Karpas-422 (cell line): ENCODE measurements around the gene EXOSC7. TPM values are rescaled to one million over a fixed set of nuclear protein-coding genes. Genes with fewer than 3 reads are reported as not detected.

Experiments
- DNase-seq: peaks from one replicate; pipeline ENCODE4 v3.0.0-alpha.2; 2015
- H2AFZ ChIP-seq: fragments of 200-600 bp; sonication (generic); 2 replicates; pipeline ENCODE4 v1.6.1; 2014; ENCODE audit warnings: antibody characterized with exemption, low read length, mixed read lengths
- H3K27ac ChIP-seq: fragments of 200-600 bp; sonication (generic); 2 replicates; pipeline ENCODE4 v1.5.1; 2014; ENCODE audit warnings: mild to moderate bottlenecking, low read length, moderate library complexity
- H3K27me3 ChIP-seq: fragments of 200-600 bp; sonication (generic); 2 replicates; pipeline ENCODE4 v1.6.1; 2014; ENCODE audit warnings: low read length, mixed read lengths
- H3K36me3 ChIP-seq: fragments of 200-600 bp; sonication (generic); 2 replicates; pipeline ENCODE4 v1.6.1; 2014; ENCODE audit warnings: low read length, mixed read lengths; ENCODE audit not compliant: insufficient read depth
- H3K4me1 ChIP-seq: fragments of 200-600 bp; sonication (generic); 2 replicates; pipeline ENCODE4 v1.6.1; 2014; ENCODE audit warnings: mild to moderate bottlenecking, low read length, mixed read lengths
- H3K4me2 ChIP-seq: fragments of 200-600 bp; sonication (generic); 2 replicates; pipeline ENCODE4 v1.6.1; 2014; ENCODE audit warnings: low read length, low read depth, mild to moderate bottlenecking; ENCODE audit not compliant: poor library complexity, severe bottlenecking
- H3K4me3 ChIP-seq: fragments of 200-600 bp; sonication (generic); 2 replicates; pipeline ENCODE4 v1.5.1; 2014; ENCODE audit warnings: mild to moderate bottlenecking, antibody characterized with exemption, low read length, mixed read lengths
- H3K79me2 ChIP-seq: fragments of 200-600 bp; sonication (generic); 2 replicates; pipeline ENCODE4 v1.6.1; 2014; ENCODE audit warnings: mild to moderate bottlenecking, low read length, mixed read lengths
- H3K9ac ChIP-seq: fragments of 200-600 bp; sonication (generic); 2 replicates; pipeline ENCODE4 v1.6.0; 2014; ENCODE audit warnings: low read length
- H3K9me2 ChIP-seq: fragments of 200-600 bp; sonication (generic), shearing (Covaris generic); replicated peaks from 2 replicates; pipeline ENCODE4 v1.6.0; 2014; ENCODE audit warnings: mild to moderate bottlenecking, low read length, moderate library complexity; ENCODE audit not compliant: insufficient read depth
- H3K9me3 ChIP-seq: fragments of 300-700, 200-600 bp; sonication (generic); 2 replicates; pipeline ENCODE4 v1.6.1; 2014; ENCODE audit warnings: low read length, mixed read lengths
- H4K20me1 ChIP-seq: fragments of 200-600 bp; sonication (generic); 2 replicates; pipeline ENCODE4 v1.6.1; 2014; ENCODE audit warnings: mild to moderate bottlenecking, antibody characterized with exemption, low read length, low read depth; ENCODE audit not compliant: insufficient read depth
- total RNA-seq: library from RNA; depleted of rRNA; stranded (reverse); fragments of >200 nt; shearing (Covaris generic); gene quantifications from 2 replicates; pipeline ENCODE4 v1.2.3, GENCODE V29; 2014; ENCODE audit warnings: low replicate concordance

The EXOSC7 gene
- total RNA-seq, 1 experiment from 2014 or later = 67.1 TPM

DNA sequence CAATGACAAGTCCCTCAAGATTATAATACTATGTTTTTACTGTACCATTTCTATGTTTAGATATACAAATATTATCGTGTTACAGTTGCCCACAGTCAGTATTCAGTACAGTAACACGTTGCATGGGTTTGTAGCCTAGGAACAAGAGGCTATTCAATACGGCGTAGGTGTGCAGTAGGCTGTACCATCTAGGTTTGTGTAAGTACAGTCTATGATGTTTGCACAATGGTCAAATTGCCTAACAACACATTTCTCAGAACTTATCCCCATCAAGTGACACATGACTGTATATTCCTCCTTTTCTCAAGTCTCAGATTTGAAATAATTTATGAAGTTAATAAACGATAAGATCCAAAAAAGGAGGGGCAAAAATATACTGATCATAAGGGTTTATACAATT, 21.7 kb upstream of the EXOSC7 start:
- H3K27me3 ChIP-seq = no peaks in the 10 kb centered on the region
- peaks cover 95% of the 10 kb centered on the region for H3K4me1 ChIP-seq
- H3K9me2 ChIP-seq = no peaks in the 10 kb centered on the region
- peaks cover 96% of the 10 kb centered on the region for H3K79me2 ChIP-seq
- peak overlapping the region; percentile 45 for H3K9ac ChIP-seq
- DNase-seq = no peak
- peak overlapping the region; percentile 94 for H3K27ac ChIP-seq
- no peak overlapping the region for H2AFZ ChIP-seq
- peak overlapping the region; percentile 58 for H3K4me3 ChIP-seq
- no peaks in the 10 kb centered on the region for H3K9me3 ChIP-seq
- no peaks in the 10 kb centered on the region for H4K20me1 ChIP-seq
- H3K4me2 ChIP-seq = peak overlapping the region; percentile 74
- peaks cover 9% of the 10 kb centered on the region; the same call in 1 of the 2 replicates for H3K36me3 ChIP-seq

DNA sequence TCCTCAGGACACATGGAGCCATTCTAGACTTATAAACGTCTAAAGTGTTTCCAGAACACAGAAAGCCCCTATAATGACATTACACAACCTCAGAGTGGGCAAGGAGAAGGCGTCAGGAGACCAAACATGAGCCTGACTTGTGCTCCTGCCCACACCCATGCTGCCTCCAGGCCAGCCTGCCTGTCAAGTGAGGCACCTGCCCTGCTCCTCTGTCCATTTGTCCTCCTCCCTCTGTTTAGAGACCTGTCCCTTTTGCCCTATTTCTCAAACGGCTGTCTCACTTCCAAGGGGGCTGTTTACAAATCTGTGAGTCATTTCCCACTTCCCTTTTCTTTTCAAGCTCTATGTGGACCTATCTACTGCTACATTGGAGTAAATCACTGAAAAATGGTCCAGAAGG, 21.1 kb upstream of the EXOSC7 start:
- no peaks in the 10 kb centered on the region for H3K9me2 ChIP-seq
- H3K27ac ChIP-seq = peak overlapping the region; percentile 94
- DNase-seq = peak; percentile 69
- H2AFZ ChIP-seq = no peak overlapping the region
- H3K4me3 ChIP-seq = peak overlapping the region; percentile 58
- no peaks in the 10 kb centered on the region for H3K9me3 ChIP-seq
- peaks cover 96% of the 10 kb centered on the region for H3K79me2 ChIP-seq
- peak overlapping the region; percentile 45 for H3K9ac ChIP-seq
- H4K20me1 ChIP-seq = no peaks in the 10 kb centered on the region
- peaks cover 9% of the 10 kb centered on the region; the same call in 1 of the 2 replicates for H3K36me3 ChIP-seq
- no peaks in the 10 kb centered on the region for H3K27me3 ChIP-seq
- peak overlapping the region; percentile 74 for H3K4me2 ChIP-seq
- H3K4me1 ChIP-seq = peaks cover 96% of the 10 kb centered on the region

DNA sequence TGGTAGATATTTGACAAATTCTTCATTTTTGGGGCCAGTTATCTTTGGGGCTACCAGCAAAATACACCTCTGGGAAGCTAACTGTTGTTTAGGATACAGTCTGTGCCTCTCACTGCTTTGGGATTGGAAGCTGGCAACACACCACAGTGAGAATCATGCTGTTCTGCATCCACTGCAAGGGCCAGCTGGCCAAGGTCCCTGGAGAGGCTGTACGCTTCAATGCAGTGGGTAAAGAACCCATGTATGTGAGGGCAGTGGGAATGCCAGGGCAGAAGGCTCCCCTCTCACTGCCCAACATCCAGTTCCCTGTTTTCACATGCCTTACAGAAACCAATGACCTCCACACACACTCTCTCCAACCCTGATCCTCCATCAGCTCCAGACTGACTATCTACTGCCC, 20.1 kb upstream of the EXOSC7 start:
- Histone ChIP-seq H3K9ac (peak overlapping the region; percentile 66), H4K20me1 (no peaks in the 10 kb centered on the region), H3K27me3 (no peaks in the 10 kb centered on the region), H3K9me3 (no peaks in the 10 kb centered on the region), H3K4me1 (peaks cover 93% of the 10 kb centered on the region), H2AFZ (no peak overlapping the region), H3K4me3 (peak overlapping the region; percentile 57), H3K4me2 (peak overlapping the region; percentile 74), H3K36me3 (peaks cover 9% of the 10 kb centered on the region; the same call in 1 of the 2 replicates), H3K9me2 (no peaks in the 10 kb centered on the region), H3K79me2 (peaks cover 96% of the 10 kb centered on the region), H3K27ac (peak overlapping the region; percentile 94)
- peak; percentile 52 for DNase-seq

DNA sequence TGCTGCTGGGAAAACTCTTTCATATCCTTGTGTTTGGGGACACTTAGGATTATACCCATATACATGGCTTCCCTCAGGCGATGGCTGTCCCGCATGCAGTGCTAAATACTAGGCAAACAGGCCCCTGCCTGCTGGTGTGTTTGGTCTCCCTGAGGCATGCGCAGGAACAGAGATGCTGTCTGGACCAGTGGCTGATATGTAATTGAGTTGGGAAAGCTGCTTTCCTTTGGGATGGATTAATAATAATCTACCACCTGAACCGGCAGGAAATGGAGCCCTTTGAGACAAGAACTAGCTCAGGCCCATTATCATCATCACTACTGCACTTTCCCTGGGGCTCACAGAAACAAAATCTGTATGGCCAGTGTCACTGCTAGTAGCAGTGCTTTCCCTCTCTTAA, 18.1 kb upstream of the EXOSC7 start:
- H3K27ac ChIP-seq = peak overlapping the region; percentile 94
- no peak overlapping the region for H3K4me3 ChIP-seq
- no peaks in the 10 kb centered on the region for H3K9me3 ChIP-seq
- H3K9me2 ChIP-seq = no peaks in the 10 kb centered on the region
- DNase-seq = no peak
- H3K36me3 ChIP-seq = peaks cover 9% of the 10 kb centered on the region; the same call in 1 of the 2 replicates
- peaks cover 94% of the 10 kb centered on the region for H3K79me2 ChIP-seq
- peaks cover 83% of the 10 kb centered on the region for H3K4me1 ChIP-seq
- H4K20me1 ChIP-seq = no peaks in the 10 kb centered on the region; the same call in 1 of the 2 replicates
- H3K9ac ChIP-seq = no peak overlapping the region
- H3K27me3 ChIP-seq = no peaks in the 10 kb centered on the region
- peak overlapping the region; percentile 74 for H3K4me2 ChIP-seq
- H2AFZ ChIP-seq = no peak overlapping the region

DNA sequence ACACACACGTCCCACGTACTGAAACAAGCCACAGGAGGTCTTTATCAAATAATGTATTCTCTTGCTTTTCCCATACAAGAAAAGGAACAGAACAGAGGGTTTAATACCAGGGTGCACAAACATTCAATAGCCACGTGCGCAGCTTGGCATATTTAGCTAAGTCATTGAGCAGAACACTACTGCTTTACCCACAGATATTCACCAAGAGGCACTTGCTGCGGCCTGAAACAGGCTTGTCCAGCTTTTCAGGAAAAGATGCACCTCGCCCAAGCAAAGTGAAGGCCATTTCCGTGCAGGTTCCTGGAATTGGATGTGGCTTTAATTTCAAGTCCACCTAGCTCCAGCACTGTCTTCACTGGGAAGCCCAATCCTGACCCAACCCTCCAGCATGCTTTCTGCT, 17.7 kb upstream of the EXOSC7 start:
- Histone ChIP-seq H2AFZ (no peak overlapping the region), H3K36me3 (peaks cover 6% of the 10 kb centered on the region; the same call in 1 of the 2 replicates), H3K9me2 (no peaks in the 10 kb centered on the region), H3K79me2 (peaks cover 94% of the 10 kb centered on the region), H3K27me3 (no peaks in the 10 kb centered on the region), H3K4me1 (peaks cover 83% of the 10 kb centered on the region), H3K9ac (no peak overlapping the region), H3K9me3 (no peaks in the 10 kb centered on the region), H3K27ac (peak overlapping the region; percentile 94; the same call in 1 of the 2 replicates), H3K4me2 (no peak overlapping the region), H4K20me1 (no peaks in the 10 kb centered on the region; the same call in 1 of the 2 replicates), H3K4me3 (no peak overlapping the region)
- DNase-seq = no peak

DNA sequence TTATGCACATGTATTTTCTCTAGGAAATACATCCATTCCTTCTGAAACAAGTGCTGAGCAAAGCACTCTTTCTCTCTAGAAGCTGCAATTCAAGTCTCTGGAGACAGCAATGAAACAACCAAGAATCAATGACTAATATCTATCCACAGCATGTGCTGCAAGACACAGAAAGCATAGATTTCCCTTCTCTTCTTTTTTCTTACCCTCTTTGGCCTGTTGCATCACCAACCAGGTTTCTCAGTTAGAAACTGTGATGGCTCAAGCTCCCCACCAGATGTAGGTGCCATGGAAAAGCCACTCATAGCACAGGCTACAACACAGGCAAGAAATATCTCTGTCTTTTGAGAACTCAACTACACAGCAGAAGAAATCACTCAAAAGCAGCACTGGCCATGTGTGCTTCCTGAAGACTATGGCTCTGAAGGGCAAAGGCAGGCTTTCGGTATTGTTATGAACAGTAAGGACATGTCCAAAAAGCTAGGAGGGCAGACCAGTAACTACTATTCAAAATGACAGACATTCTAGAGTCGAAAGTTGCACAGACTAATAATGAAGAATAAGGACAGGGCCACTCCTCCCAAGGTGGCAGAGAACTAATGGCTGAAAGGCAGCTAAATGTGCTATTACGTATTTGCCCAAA, 15.5 kb upstream of the EXOSC7 start:
- H3K9me3 ChIP-seq = no peaks in the 10 kb centered on the region
- no peak for DNase-seq
- H3K27me3 ChIP-seq = no peaks in the 10 kb centered on the region
- H3K4me1 ChIP-seq = peaks cover 83% of the 10 kb centered on the region
- H3K4me2 ChIP-seq = no peak overlapping the region
- H3K9ac ChIP-seq = no peak overlapping the region
- no peak overlapping the region for H3K4me3 ChIP-seq
- no peak overlapping the region for H2AFZ ChIP-seq
- H4K20me1 ChIP-seq = no peaks in the 10 kb centered on the region; the same call in 1 of the 2 replicates
- no peaks in the 10 kb centered on the region for H3K36me3 ChIP-seq
- H3K79me2 ChIP-seq = peaks cover 95% of the 10 kb centered on the region
- H3K9me2 ChIP-seq = no peaks in the 10 kb centered on the region
- H3K27ac ChIP-seq = 0 out of 2 replicates have a peak overlapping the region, but pooled peaks have one; percentile 16

DNA sequence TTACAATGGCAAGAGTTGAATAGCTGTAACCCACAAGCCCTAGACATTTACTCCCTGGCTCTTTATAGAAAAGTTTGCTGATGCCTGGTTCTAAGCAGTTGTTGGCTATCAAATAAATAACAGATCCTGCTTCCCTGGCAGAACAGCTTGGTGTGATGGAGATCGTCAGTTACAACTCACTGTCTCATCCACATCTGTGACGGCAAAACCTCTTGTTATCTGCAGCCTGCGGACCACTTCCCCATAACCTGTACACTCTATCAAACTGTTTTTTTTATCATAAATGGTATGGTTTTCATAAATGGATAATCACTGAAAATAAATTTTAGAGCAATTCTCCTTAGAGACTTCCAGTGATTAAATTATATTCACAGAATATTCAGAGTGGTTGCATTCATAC, 14.2 kb upstream of the EXOSC7 start:
- Histone ChIP-seq H3K4me1 (peaks cover 83% of the 10 kb centered on the region), H3K27ac (no peak overlapping the region; the same call in 1 of the 2 replicates), H2AFZ (no peak overlapping the region), H3K27me3 (no peaks in the 10 kb centered on the region), H3K79me2 (peaks cover 98% of the 10 kb centered on the region), H3K4me2 (no peak overlapping the region), H3K9ac (no peak overlapping the region), H3K4me3 (no peak overlapping the region), H3K9me2 (no peaks in the 10 kb centered on the region), H3K36me3 (no peaks in the 10 kb centered on the region), H3K9me3 (no peaks in the 10 kb centered on the region), H4K20me1 (no peaks in the 10 kb centered on the region; the same call in 1 of the 2 replicates)
- no peak for DNase-seq

DNA sequence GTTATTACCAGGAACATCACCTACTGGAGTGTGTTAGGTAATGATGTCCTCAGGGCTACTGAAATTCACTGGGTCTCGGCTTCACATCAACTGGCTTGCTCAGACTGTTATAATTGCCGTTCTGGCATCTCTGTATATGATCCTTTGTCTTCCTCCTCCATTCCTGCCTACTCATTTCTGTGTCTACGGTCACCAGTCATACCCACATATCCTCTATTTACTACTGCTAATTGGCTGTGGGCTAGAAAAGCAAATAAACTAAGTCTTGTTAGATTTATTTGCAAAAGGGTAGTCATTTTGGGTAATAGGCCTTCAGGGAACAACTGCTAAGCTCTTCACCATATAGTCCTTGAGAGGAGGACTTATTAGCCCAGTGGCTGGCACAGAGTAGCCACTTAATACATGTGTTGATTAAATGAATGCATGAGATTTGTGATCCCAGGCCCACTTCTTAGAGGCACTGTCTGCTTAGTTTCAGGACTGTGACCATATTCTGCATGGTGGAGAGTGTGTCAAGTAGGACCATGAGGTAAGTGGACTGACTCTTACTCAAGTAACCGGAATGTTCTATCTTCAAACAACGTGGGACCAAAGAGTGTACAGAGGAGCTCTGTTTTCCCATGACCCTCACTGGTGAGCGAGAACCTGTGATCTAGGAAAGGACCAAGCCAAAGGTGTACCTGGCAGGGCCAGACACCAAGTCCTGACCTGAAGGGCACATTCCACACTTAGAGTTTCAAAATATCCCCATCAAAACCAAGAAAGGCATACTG, 13.2 kb upstream of the EXOSC7 start:
- H3K79me2 ChIP-seq = peaks cover 98% of the 10 kb centered on the region
- H4K20me1 ChIP-seq = no peaks in the 10 kb centered on the region; the same call in 1 of the 2 replicates
- peaks cover 83% of the 10 kb centered on the region for H3K4me1 ChIP-seq

More for the DNA sequence above, 13.2 kb upstream of the EXOSC7 start:
- Histone ChIP-seq H3K4me2 (no peak overlapping the region), H3K9me2 (no peaks in the 10 kb centered on the region), H3K27ac (no peak overlapping the region; the same call in 1 of the 2 replicates), H3K9ac (no peak overlapping the region), H2AFZ (no peak overlapping the region), H3K27me3 (no peaks in the 10 kb centered on the region), H3K9me3 (no peaks in the 10 kb centered on the region), H3K36me3 (no peaks in the 10 kb centered on the region), H3K4me3 (no peak overlapping the region)
- no peak for DNase-seq
